Fibroblast of lung (primary cell): Measurements from ENCODE around the gene GPR157.

Experiments
- CTCF ChIP-seq, 2 donors: IDR thresholded peaks in 1 of 2; conservative IDR thresholded peaks in 1 of 2; 1 replicate in 1 of 2; 2 replicates in 1 of 2; pipeline ENCODE4 v1.5.1; 2011 to 2012; ENCODE audit warnings: low read length in 2 of 2, control low read depth in 1 of 2, inconsistent platforms in 1 of 2, low read depth in 1 of 2, mild to moderate bottlenecking in 1 of 2
- EZH2 ChIP-seq: IDR thresholded peaks from 2 replicates; pipeline ENCODE4 v1.5.1; 2012; ENCODE audit warnings: low read length, control low read depth, mild to moderate bottlenecking; ENCODE audit errors: missing control alignments

- TF ChIP-seq CTCF (conservative IDR thresholded peaks at IDR 0.05 in 1 of 2, IDR thresholded peaks at IDR 0.05 in 1 of 2; ENCODE audit: low read depth in 1 of 2, low read length in 2 of 2), result no peak
- no peak for TF ChIP-seq EZH2
Observed at GRCh38 chr1:9108056-9108665, 20.7 kb downstream of the GPR157 start.
